Measurements from ENCODE around the gene SH3BP4. TPM values are rescaled to one million over a fixed set of nuclear protein-coding genes. Genes with fewer than 3 reads are reported as not detected.

The SH3BP4 gene
- total RNA-seq, 1 donor, result 115 TPM

DNA sequence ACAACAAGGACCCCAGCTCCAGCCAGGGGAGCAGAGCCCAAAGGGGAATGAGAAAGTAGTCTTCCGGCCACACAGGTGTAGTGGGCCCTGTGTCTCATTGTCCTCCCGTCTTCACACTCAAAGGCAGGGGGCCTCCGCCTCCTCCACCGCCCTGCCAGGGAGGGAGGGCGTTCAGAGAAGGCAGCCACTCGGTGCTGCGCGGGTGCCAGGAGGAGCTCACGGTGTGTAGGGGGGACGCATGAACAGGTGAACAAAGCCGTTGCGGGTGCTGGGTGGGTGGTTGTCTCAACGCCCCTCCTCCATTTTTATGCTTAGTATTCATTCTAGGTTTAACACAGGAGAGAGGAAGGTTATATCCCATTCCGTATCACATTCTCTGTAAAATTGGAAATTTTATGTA, 36.7 kb downstream of the SH3BP4 start:
- TF ChIP-seq, protein P1, sequence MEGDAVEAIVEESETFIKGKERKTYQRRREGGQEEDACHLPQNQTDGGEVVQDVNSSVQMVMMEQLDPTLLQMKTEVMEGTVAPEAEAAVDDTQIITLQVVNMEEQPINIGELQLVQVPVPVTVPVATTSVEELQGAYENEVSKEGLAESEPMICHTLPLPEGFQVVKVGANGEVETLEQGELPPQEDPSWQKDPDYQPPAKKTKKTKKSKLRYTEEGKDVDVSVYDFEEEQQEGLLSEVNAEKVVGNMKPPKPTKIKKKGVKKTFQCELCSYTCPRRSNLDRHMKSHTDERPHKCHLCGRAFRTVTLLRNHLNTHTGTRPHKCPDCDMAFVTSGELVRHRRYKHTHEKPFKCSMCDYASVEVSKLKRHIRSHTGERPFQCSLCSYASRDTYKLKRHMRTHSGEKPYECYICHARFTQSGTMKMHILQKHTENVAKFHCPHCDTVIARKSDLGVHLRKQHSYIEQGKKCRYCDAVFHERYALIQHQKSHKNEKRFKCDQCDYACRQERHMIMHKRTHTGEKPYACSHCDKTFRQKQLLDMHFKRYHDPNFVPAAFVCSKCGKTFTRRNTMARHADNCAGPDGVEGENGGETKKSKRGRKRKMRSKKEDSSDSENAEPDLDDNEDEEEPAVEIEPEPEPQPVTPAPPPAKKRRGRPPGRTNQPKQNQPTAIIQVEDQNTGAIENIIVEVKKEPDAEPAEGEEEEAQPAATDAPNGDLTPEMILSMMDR (IDR thresholded peaks at IDR 0.05; ENCODE audit: insufficient read depth, low read depth, low read length), result no peak
- DNase-seq (ENCODE audit: low read depth), result no peak
- no peak overlapping the region for H3K4me3 ChIP-seq (ENCODE audit: low read depth, low read length)

DNA sequence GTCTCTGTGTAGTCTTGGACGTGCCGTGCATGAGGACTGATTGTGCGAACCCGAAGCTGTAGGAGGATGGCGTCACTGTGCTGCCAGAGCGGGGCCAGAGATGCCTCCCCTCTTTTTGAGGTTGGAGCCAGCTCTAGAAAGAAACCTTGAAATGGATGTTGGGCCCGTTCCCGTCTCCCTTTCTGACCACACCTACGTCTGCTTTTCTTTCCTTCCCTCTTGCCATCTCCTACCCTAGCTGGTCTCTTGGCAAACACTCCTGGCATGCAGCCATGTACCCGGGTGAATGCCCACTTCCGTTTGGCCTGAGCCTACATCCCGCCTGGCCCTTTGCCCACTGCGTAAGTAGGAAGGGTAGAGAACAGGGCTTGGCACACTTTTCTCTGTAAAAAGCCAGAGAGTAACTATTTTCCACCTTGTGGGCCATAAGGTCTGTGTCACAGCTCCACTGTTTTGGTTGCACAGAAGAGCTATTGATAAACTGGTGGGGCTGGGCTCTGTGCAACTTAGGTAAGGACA, 37.4 kb downstream of the SH3BP4 start:
- no peak overlapping the region for H3K4me3 ChIP-seq (ENCODE audit: low read depth, low read length)
- DNase-seq (ENCODE audit: low read depth), result no peak
- TF ChIP-seq, protein P1 (IDR thresholded peaks at IDR 0.05; ENCODE audit: insufficient read depth, low read depth, low read length), result no peak

DNA sequence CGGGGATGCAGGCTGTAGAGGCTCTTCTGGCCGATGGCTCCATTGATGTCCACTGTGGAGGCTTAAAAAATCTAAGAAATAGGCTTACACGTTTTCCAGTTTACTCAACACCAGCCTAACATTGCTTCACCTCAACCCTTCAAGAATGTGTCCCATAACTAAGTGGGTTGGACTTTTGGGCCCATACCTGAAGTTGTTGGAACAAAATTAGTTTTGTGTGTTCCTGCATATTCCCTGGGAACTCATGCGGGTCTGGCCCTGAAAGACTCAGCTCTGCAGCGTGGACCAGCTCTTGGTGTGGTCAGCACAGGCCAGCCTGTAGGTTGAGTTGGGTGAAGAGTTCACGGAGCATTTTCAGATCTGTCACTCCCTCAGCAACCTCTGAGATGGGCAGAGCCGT, 38.5 kb downstream of the SH3BP4 start:
- TF ChIP-seq, protein P1 (IDR thresholded peaks at IDR 0.05; ENCODE audit: insufficient read depth, low read depth, low read length), result no peak
- no peak for DNase-seq (ENCODE audit: low read depth)
- no peak overlapping the region for H3K4me3 ChIP-seq (ENCODE audit: low read depth, low read length)

DNA sequence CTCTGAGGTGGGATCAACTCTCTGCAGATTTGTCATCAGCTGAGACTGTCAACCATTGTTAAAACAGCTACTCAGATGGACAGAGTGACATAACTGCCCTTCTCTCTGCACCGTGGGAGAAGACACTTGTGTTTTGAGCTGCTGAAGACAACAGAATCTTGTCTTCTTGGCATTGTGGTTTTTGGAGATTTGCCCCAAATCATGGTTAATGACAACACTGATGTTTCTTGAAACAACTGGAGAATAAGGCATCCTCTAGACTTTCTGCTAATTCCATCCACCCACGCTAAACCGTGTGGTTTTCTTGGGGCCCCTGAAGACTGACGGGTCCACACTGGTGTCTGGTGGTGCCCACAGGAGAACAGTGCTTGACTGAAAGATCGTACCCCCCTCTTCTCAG, 39.5 kb downstream of the SH3BP4 start:
- no peak for DNase-seq (ENCODE audit: low read depth)
- TF ChIP-seq, protein P1 (IDR thresholded peaks at IDR 0.05; ENCODE audit: insufficient read depth, low read depth, low read length), result no peak
- H3K4me3 ChIP-seq (ENCODE audit: low read depth, low read length), result no peak overlapping the region

DNA sequence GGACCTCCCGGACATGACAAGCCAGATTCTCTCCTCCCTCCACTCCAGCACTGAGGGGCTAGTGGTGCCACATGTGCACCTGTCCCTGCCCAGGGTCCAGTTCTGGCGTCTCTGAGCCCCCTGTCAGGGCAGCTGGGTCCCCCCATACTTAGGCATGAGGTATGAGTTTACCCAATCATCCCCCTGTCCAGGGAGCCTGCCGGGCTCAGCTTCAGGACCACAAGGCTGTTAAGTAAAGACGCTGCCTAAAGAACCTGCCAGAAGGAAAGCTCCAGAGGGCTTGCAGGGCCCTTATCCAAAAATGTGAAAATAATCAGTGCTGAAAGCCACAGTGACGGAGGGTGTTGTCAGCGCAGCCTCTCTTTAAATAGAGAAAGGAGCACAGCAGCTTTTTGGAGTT, 40.0 kb downstream of the SH3BP4 start:
- no peak overlapping the region for H3K4me3 ChIP-seq (ENCODE audit: low read depth, low read length)
- no peak for DNase-seq (ENCODE audit: low read depth)
- TF ChIP-seq, protein P1 (IDR thresholded peaks at IDR 0.05; ENCODE audit: insufficient read depth, low read depth, low read length), result no peak

DNA sequence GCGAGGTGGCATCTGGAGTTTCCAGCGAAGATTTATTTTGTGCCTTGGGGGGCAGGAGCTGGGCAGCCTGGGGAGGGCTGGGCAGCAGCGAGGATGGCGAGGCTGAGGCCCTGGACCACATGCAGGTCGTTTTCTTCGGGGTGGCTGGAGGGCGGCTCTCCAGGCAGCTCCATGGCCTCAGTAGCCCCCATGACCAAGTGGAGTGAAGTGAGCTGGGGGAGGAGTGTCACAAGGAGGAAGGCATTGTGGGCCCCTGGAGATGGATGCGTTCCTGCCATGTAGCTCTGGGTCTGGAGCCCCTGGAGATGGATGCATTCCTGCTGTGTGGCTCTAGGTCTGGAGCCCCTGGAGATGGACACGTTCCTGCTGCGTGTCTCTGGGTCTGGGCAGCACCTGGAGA, 40.4 kb downstream of the SH3BP4 start:
- TF ChIP-seq, protein P1 (IDR thresholded peaks at IDR 0.05; ENCODE audit: insufficient read depth, low read depth, low read length), result no peak
- no peak for DNase-seq (ENCODE audit: low read depth)
- no peak overlapping the region for H3K4me3 ChIP-seq (ENCODE audit: low read depth, low read length)

Measured in fibroblast of villous mesenchyme (primary cell).